DMS53 (cell line): ENCODE data around the gene OSBPL2.

ENCODE experiments used
- DNase-seq: peaks from one replicate; lab custom pipeline; 2025; lab: John Stamatoyannopoulos, UW

OSBPL2 gene

GRCh38 chr20:62235777-62236157, 2.6 kb upstream of the OSBPL2 start:
- DNase-seq: no peak

- DNase-seq: no peak
These were observed 2.1 kb upstream of the OSBPL2 start for GRCh38 chr20:62236200-62236599.

- peak; percentile 31 for DNase-seq
These were observed 1.4 kb upstream of the OSBPL2 start for GRCh38 chr20:62236766-62237513.

GRCh38 chr20:62237514-62237800, 864 bp upstream of the OSBPL2 start:
- DNase-seq: no peak

GRCh38 chr20:62238569-62239277, 402 bp downstream of the OSBPL2 start:
- DNase-seq: peak; percentile 73

GRCh38 chr20:62239278-62239879, 1.1 kb downstream of the OSBPL2 start:
- no peak for DNase-seq

GRCh38 chr20:62240020-62240685, 1.8 kb downstream of the OSBPL2 start:
- no peak for DNase-seq

- no peak for DNase-seq
These were observed 3.2 kb downstream of the OSBPL2 start for GRCh38 chr20:62241506-62241905.

GRCh38 chr20:62242176-62242575, 3.9 kb downstream of the OSBPL2 start:
- DNase-seq: no peak

- no peak for DNase-seq
These were observed 4.8 kb downstream of the OSBPL2 start for GRCh38 chr20:62243106-62243505.

- DNase-seq: no peak
These were observed 5.7 kb downstream of the OSBPL2 start for GRCh38 chr20:62243906-62244515.

- no peak for DNase-seq
These were observed 6.4 kb downstream of the OSBPL2 start for GRCh38 chr20:62244644-62245108.

- DNase-seq: no peak
These were observed 7.6 kb downstream of the OSBPL2 start for GRCh38 chr20:62245911-62246280.

GRCh38 chr20:62246431-62246830, 8.1 kb downstream of the OSBPL2 start:
- DNase-seq: no peak

GRCh38 chr20:62246872-62247652, 8.7 kb downstream of the OSBPL2 start:
- no peak for DNase-seq

- DNase-seq: no peak
These were observed 10.7 kb downstream of the OSBPL2 start for GRCh38 chr20:62248890-62249560.

GRCh38 chr20:62252342-62252966, 14.1 kb downstream of the OSBPL2 start:
- DNase-seq: no peak

- DNase-seq: no peak
These were observed 15.1 kb downstream of the OSBPL2 start for GRCh38 chr20:62253398-62253797.

- no peak for DNase-seq
These were observed 15.9 kb downstream of the OSBPL2 start for GRCh38 chr20:62254021-62254724.

- no peak for DNase-seq
These were observed 17.7 kb downstream of the OSBPL2 start for GRCh38 chr20:62255976-62256375.
